Loucy (cell line): Measurements from ENCODE around the gene WARS2.

Experiments
- H2AFZ ChIP-seq: fragments of 200-600 bp; sonication (generic); 2 replicates; pipeline ENCODE4 v1.6.0; 2016; ENCODE audit warnings: antibody characterized with exemption, mild to moderate bottlenecking, low read length, moderate library complexity
- H3F3A ChIP-seq: fragments of 200-600 bp; 2 replicates; pipeline ENCODE4 v1.6.0; 2016; ENCODE audit warnings: antibody characterized with exemption, low read depth, mild to moderate bottlenecking
- H3K27me3 ChIP-seq: fragments of 200-600 bp; sonication (generic); 2 replicates; pipeline ENCODE4 v1.6.1; 2014; ENCODE audit warnings: low read length, mild to moderate bottlenecking; ENCODE audit not compliant: insufficient read depth, poor library complexity, severe bottlenecking
- H3K36me3 ChIP-seq: fragments of 200-600 bp; sonication (generic); 2 replicates; pipeline ENCODE4 v1.6.1; 2016; ENCODE audit warnings: low read length; ENCODE audit not compliant: insufficient read depth
- H3K4me1 ChIP-seq: fragments of 200-600 bp; sonication (generic); 2 replicates; pipeline ENCODE4 v1.5.1; 2014; ENCODE audit warnings: low read length, mild to moderate bottlenecking; ENCODE audit not compliant: insufficient read depth, poor library complexity, severe bottlenecking
- H3K4me2 ChIP-seq: fragments of 200-600 bp; sonication (generic); 2 replicates; pipeline ENCODE4 v1.6.0; 2014; ENCODE audit warnings: antibody characterized with exemption, low read length, low read depth, mild to moderate bottlenecking; ENCODE audit not compliant: poor library complexity, severe bottlenecking
- H3K4me3 ChIP-seq: fragments of 200-600 bp; sonication (generic); 2 replicates; pipeline ENCODE4 v1.5.1; 2014; ENCODE audit warnings: low read length, mild to moderate bottlenecking, mixed read lengths; ENCODE audit not compliant: poor library complexity, severe bottlenecking
- H3K79me2 ChIP-seq: fragments of 200-600 bp; sonication (generic); 2 replicates; pipeline ENCODE4 v1.6.1; 2014; ENCODE audit warnings: low read length; ENCODE audit not compliant: insufficient read depth
- H3K9ac ChIP-seq: fragments of 200-600 bp; sonication (generic); 2 replicates; pipeline ENCODE4 v1.6.0; 2014; ENCODE audit warnings: mild to moderate bottlenecking, low read depth, low read length, moderate library complexity; ENCODE audit not compliant: poor library complexity, severe bottlenecking
- H3K9me2 ChIP-seq: fragments of 200-600 bp; sonication (generic); replicated peaks from 2 replicates; pipeline ENCODE4 v1.6.1; 2016; ENCODE audit warnings: low read depth, low read length, mixed read lengths
- H3K9me3 ChIP-seq: fragments of 200-600 bp; sonication (generic); 2 replicates; pipeline ENCODE4 v1.6.1; 2014; ENCODE audit warnings: mild to moderate bottlenecking, antibody characterized with exemption, low read length, low read depth; ENCODE audit not compliant: insufficient read depth
- H4K20me1 ChIP-seq: fragments of 200-600 bp; sonication (generic); 2 replicates; pipeline ENCODE4 v1.6.0; 2014; ENCODE audit warnings: antibody characterized with exemption, low read length, mild to moderate bottlenecking; ENCODE audit not compliant: insufficient read depth, poor library complexity, severe bottlenecking
- EZH2phosphoT487 ChIP-seq: fragments of 200-600 bp; IDR thresholded peaks from 2 replicates; pipeline ENCODE4 v1.6.1; 2018; ENCODE audit warnings: antibody characterized with exemption, mild to moderate bottlenecking, moderate library complexity, borderline replicate concordance
- TF ChIP-seq, protein P1 (sequence below): fragments of 200-600 bp; sonication (generic); conservative IDR thresholded peaks from 2 replicates; pipeline ENCODE4 v1.5.1; 2014; ENCODE audit warnings: mild to moderate bottlenecking, antibody characterized with exemption, low read length

WARS2 gene

DNA sequence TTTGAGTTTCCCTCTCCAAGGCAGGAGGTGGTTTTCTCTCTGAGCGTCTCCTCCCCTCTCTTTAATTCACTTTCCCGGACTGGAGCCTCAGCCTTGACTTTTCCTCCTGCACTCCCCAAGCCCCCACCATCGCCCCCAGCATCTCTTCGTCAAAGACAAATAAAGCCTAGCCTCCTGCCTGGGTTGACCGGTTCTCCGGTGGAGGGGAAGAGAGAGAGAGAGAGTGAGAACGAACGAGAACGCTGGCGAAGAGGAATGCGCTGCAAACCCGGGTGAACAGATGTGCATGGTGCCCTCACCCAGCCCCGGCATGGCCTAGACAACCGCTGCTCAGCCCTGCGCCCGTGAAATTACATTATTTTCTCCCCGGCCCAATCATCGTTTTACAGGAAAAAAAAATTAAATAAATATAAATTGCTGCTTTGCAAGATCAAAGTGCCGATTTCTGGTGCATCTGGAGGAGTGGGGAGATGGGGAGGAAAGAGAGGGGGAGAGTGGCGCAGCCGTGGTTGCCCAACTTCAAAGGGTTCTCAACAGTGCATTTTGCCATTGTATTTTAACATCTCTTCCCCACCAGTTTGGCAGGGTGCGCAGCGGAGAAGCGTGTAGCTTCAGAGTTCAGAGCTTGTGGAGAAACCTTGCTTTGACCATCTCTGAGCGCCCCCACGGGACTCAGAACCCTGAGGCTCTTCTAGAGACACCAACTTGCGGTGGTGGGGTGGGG, 140.9 kb downstream of the WARS2 start:
- no peaks in the 10 kb centered on the region for H3K36me3 ChIP-seq
- no peaks in the 10 kb centered on the region for H3K9me3 ChIP-seq
- no peaks in the 10 kb centered on the region for H3K79me2 ChIP-seq
- no peak overlapping the region for H3K9ac ChIP-seq
- H3K4me3 ChIP-seq = no peak overlapping the region
- no peaks in the 10 kb centered on the region for H3K4me1 ChIP-seq
- no peaks in the 10 kb centered on the region for H3F3A ChIP-seq
- H3K27me3 ChIP-seq = peaks cover 25% of the 10 kb centered on the region
- no peaks in the 10 kb centered on the region for H4K20me1 ChIP-seq
- no peak overlapping the region for H3K4me2 ChIP-seq
- TF ChIP-seq, protein P1, sequence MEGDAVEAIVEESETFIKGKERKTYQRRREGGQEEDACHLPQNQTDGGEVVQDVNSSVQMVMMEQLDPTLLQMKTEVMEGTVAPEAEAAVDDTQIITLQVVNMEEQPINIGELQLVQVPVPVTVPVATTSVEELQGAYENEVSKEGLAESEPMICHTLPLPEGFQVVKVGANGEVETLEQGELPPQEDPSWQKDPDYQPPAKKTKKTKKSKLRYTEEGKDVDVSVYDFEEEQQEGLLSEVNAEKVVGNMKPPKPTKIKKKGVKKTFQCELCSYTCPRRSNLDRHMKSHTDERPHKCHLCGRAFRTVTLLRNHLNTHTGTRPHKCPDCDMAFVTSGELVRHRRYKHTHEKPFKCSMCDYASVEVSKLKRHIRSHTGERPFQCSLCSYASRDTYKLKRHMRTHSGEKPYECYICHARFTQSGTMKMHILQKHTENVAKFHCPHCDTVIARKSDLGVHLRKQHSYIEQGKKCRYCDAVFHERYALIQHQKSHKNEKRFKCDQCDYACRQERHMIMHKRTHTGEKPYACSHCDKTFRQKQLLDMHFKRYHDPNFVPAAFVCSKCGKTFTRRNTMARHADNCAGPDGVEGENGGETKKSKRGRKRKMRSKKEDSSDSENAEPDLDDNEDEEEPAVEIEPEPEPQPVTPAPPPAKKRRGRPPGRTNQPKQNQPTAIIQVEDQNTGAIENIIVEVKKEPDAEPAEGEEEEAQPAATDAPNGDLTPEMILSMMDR = no peak
- TF ChIP-seq EZH2phosphoT487 = no peak
- H3K9me2 ChIP-seq = no peaks in the 10 kb centered on the region
- H2AFZ ChIP-seq = no peak overlapping the region

DNA sequence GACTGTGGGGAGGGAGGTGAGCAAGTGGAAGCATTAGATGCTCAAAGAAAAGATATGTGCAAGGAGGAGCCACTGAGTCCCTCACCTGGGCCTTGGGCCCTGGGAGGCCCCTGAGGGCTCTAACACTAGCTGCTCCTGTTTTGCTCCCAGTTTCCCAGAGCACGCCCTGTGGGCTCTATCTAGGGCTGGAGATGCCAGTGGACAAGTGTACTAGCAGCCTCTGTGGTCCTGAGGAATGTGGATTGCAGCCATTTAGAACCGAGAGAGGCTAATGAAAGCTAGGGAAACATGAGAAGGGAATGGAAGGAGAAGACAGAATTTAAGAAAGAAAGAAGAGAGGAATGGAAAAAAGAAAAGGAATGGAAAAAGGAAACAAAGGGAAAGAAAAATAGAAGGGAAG, 142.3 kb downstream of the WARS2 start:
- H3K4me2 ChIP-seq = no peak overlapping the region
- H4K20me1 ChIP-seq = no peaks in the 10 kb centered on the region
- no peaks in the 10 kb centered on the region for H3K9me2 ChIP-seq
- TF ChIP-seq EZH2phosphoT487 = no peak
- TF ChIP-seq, protein P1 = no peak
- H2AFZ ChIP-seq = no peak overlapping the region
- H3K9me3 ChIP-seq = no peaks in the 10 kb centered on the region
- H3F3A ChIP-seq = no peaks in the 10 kb centered on the region
- H3K27me3 ChIP-seq = peaks cover 25% of the 10 kb centered on the region
- no peaks in the 10 kb centered on the region for H3K79me2 ChIP-seq
- no peak overlapping the region for H3K4me3 ChIP-seq
- H3K4me1 ChIP-seq = no peaks in the 10 kb centered on the region
- no peaks in the 10 kb centered on the region for H3K36me3 ChIP-seq
- H3K9ac ChIP-seq = no peak overlapping the region

DNA sequence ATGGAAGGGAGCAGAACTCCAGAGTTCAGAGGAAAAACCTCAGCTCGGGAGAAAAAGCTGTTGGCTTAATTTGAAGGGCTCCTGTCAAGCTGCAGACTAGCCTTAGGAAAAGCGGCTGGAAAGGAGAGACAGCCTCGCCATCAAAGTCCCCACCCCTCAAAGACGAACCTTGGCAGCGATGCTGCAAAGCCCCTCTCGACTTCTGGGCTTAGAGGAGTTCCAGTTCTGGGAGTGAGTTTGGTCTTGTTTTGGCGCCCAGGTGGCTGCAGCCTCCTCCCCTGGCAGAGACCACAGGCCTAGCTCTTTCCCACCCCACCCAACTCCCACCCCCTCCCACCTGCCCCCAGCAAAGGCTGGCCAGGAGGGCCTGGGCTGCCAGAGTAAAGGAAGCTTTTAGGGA, 143.2 kb downstream of the WARS2 start:
- Histone ChIP-seq H3F3A (no peaks in the 10 kb centered on the region), H2AFZ (no peak overlapping the region), H4K20me1 (no peaks in the 10 kb centered on the region), H3K79me2 (no peaks in the 10 kb centered on the region), H3K9ac (no peak overlapping the region), H3K36me3 (no peaks in the 10 kb centered on the region), H3K27me3 (peaks cover 25% of the 10 kb centered on the region), H3K4me2 (no peak overlapping the region), H3K9me2 (no peaks in the 10 kb centered on the region), H3K4me3 (no peak overlapping the region), H3K4me1 (no peaks in the 10 kb centered on the region), H3K9me3 (no peaks in the 10 kb centered on the region)
- TF ChIP-seq, protein P1 = no peak
- TF ChIP-seq EZH2phosphoT487 = no peak
